DND-41 (cell line): ENCODE measurements around the gene ANKRD13D.

ENCODE experiments used
- ATAC-seq: fragments of 200-7000 bp; cut with Tn5 transposase; 3 replicates; pipeline ENCODE4 v1.9.1; 2021; ENCODE audit warnings: low read depth; ENCODE audit not compliant: insufficient read depth
- DNase-seq: peaks from one replicate; pipeline ENCODE4 v3.0.0-alpha.2; 2020
- H2AFZ ChIP-seq: 2 replicates; pipeline ENCODE4 v1.6.0; 2012; ENCODE audit warnings: low read depth, low read length
- H3K27ac ChIP-seq: 2 replicates; pipeline ENCODE4 v1.5.1; 2012; ENCODE audit warnings: low read length, inconsistent platforms
- H3K27me3 ChIP-seq: fragments of 200-600 bp; sonication (generic); 2 replicates; pipeline ENCODE4 v1.6.0; 2012; ENCODE audit warnings: low read length, mild to moderate bottlenecking, inconsistent platforms; ENCODE audit not compliant: insufficient read depth, poor library complexity
- H3K36me3 ChIP-seq: 2 replicates; pipeline ENCODE4 v1.5.1; 2012; ENCODE audit warnings: low read length, inconsistent platforms; ENCODE audit not compliant: insufficient read depth
- H3K4me1 ChIP-seq: 2 replicates; pipeline ENCODE4 v1.5.1; 2012; ENCODE audit warnings: mild to moderate bottlenecking, low read length; ENCODE audit not compliant: insufficient read depth
- H3K4me2 ChIP-seq: 2 replicates; pipeline ENCODE4 v1.6.0; 2012; ENCODE audit warnings: mild to moderate bottlenecking, moderate library complexity, low read length, inconsistent platforms; ENCODE audit not compliant: insufficient read depth
- H3K4me3 ChIP-seq, 2 experiments: fragments of 200-600 bp in 1 of 2; shearing (Covaris generic) in 1 of 2; 2 replicates each; pipeline ENCODE4 v1.5.1; 2012 to 2016; ENCODE audit warnings: inconsistent platforms in 2 of 2, low read length in 2 of 2, mild to moderate bottlenecking in 2 of 2, low read depth in 1 of 2, moderate library complexity in 1 of 2
- H3K79me2 ChIP-seq: 2 replicates; pipeline ENCODE4 v1.6.0; 2012; ENCODE audit warnings: low read length, inconsistent platforms; ENCODE audit not compliant: insufficient read depth
- H3K9ac ChIP-seq: 2 replicates; pipeline ENCODE4 v1.6.0; 2012; ENCODE audit warnings: low read depth, mild to moderate bottlenecking, inconsistent platforms, low read length, moderate library complexity
- H3K9me3 ChIP-seq: 2 replicates; pipeline ENCODE4 v1.5.1; 2012; ENCODE audit warnings: low read length, moderate library complexity, mild to moderate bottlenecking, inconsistent platforms; ENCODE audit not compliant: insufficient read depth, severe bottlenecking
- H4K20me1 ChIP-seq: 2 replicates; pipeline ENCODE4 v1.6.0; 2012; ENCODE audit warnings: low read length; ENCODE audit not compliant: insufficient read depth
- EZH2 ChIP-seq: IDR thresholded peaks from 3 replicates; pipeline ENCODE4 v1.6.1; 2012; ENCODE audit warnings: borderline replicate concordance, low read depth, mild to moderate bottlenecking, moderate library complexity, low read length, inconsistent platforms; ENCODE audit not compliant: severe bottlenecking
- TF ChIP-seq, protein P1 (sequence below): IDR thresholded peaks from 2 replicates; pipeline ENCODE4 v1.5.1; 2012; ENCODE audit warnings: borderline replicate concordance, low read length, moderate library complexity, mild to moderate bottlenecking; ENCODE audit not compliant: poor library complexity, severe bottlenecking; ENCODE audit errors: extremely low read depth

The ANKRD13D gene

DNA sequence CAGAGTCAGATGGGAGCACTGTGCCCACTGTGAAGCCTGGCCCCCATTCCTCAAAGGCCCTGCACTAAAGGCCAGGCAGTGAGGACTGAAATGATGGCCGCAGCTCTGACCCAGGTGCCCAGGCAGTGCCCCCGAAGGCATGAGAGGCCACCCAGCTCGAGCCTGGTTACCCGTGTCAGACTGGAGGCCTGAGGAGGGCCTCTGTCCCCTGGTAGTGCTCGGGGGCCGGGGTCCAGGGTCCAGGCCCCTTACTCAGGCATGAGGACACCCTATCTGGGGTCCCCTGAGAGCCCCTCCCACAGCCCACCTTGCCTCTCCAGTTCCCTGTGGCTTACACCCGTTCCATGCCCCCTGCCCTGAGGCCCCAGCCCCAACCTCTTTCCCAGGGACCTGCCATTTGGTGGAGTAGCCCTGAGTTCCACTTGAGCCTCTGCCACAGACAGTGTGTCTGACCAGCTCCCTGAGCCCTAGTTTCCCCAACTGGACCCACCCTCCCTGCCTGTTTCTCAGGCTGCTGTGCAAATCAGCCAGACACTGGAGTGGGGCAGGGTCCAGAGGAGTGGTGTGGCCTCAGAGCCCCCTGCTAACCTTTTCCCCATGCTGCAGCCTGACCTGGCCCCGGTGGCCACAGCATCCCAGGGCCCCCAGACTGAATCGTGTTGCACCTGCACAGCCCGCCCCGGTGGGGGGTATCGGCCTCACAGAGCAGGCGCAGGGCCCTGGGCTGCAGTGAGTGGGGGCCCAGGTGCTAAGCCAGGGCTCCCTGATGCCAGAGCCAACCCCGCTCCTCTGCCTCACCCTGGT is 10.8 kb upstream of the ANKRD13D start:
- TF ChIP-seq, protein P1, sequence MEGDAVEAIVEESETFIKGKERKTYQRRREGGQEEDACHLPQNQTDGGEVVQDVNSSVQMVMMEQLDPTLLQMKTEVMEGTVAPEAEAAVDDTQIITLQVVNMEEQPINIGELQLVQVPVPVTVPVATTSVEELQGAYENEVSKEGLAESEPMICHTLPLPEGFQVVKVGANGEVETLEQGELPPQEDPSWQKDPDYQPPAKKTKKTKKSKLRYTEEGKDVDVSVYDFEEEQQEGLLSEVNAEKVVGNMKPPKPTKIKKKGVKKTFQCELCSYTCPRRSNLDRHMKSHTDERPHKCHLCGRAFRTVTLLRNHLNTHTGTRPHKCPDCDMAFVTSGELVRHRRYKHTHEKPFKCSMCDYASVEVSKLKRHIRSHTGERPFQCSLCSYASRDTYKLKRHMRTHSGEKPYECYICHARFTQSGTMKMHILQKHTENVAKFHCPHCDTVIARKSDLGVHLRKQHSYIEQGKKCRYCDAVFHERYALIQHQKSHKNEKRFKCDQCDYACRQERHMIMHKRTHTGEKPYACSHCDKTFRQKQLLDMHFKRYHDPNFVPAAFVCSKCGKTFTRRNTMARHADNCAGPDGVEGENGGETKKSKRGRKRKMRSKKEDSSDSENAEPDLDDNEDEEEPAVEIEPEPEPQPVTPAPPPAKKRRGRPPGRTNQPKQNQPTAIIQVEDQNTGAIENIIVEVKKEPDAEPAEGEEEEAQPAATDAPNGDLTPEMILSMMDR = no peak
- no peak for TF ChIP-seq EZH2
- Histone ChIP-seq H3K4me1 (peaks cover 59% of the 10 kb centered on the region), H3K4me2 (peak overlapping the region; percentile 86), H3K9ac (peak overlapping the region; percentile 71), H3K4me3 (peak overlapping the region in 1 of 2 experiments; percentile 51; a peak in 2 of 4 replicates), H3K27ac (peak overlapping the region; percentile 98), H3K9me3 (no peaks in the 10 kb centered on the region), H3K27me3 (no peaks in the 10 kb centered on the region), H4K20me1 (peaks cover 21% of the 10 kb centered on the region), H3K79me2 (peaks cover 91% of the 10 kb centered on the region), H2AFZ (no peak overlapping the region), H3K36me3 (peaks cover 89% of the 10 kb centered on the region)
- no peak for ATAC-seq
- no peak for DNase-seq

DNA sequence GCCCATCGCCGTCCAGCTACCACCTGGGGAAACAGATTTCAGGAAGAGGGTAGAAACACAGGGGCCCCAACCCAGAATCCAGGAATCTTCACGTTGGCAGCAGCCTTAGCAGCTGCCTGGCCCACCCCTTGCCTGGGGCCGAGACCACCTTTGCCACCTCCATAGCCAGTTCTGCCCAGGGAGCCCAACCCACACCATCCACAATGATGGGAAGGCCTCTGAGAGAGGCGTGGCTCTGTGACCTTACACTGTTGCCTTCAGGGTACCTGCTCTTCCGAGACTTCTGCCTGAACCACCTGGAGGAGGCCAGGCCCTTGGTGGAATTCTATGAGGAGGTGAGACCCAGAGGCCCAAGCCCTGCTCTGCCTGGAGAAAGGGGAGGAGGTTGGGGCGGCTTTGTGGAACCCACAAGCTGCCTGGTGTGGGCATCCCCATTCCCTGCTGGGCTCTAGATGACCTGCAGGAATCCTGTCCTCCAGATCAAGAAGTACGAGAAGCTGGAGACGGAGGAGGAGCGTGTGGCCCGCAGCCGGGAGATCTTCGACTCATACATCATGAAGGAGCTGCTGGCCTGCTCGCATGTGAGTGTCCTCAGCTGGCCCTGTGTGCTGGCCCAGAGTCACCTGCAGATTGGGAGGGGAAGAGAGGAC is 10.0 kb upstream of the ANKRD13D start:
- H2AFZ ChIP-seq = no peak overlapping the region
- peaks cover 59% of the 10 kb centered on the region for H3K4me1 ChIP-seq
- peaks cover 90% of the 10 kb centered on the region for H3K36me3 ChIP-seq
- no peak overlapping the region for H3K4me3 ChIP-seq
- H3K9ac ChIP-seq = peak overlapping the region; percentile 71
- no peaks in the 10 kb centered on the region for H3K27me3 ChIP-seq
- no peak for ATAC-seq
- peak overlapping the region; percentile 98 for H3K27ac ChIP-seq
- no peak for DNase-seq
- no peaks in the 10 kb centered on the region for H3K9me3 ChIP-seq
- no peak for TF ChIP-seq EZH2
- TF ChIP-seq, protein P1 = no peak
- peaks cover 88% of the 10 kb centered on the region for H3K79me2 ChIP-seq
- H3K4me2 ChIP-seq = no peak overlapping the region
- H4K20me1 ChIP-seq = peaks cover 16% of the 10 kb centered on the region; the same call in 1 of the 2 replicates

DNA sequence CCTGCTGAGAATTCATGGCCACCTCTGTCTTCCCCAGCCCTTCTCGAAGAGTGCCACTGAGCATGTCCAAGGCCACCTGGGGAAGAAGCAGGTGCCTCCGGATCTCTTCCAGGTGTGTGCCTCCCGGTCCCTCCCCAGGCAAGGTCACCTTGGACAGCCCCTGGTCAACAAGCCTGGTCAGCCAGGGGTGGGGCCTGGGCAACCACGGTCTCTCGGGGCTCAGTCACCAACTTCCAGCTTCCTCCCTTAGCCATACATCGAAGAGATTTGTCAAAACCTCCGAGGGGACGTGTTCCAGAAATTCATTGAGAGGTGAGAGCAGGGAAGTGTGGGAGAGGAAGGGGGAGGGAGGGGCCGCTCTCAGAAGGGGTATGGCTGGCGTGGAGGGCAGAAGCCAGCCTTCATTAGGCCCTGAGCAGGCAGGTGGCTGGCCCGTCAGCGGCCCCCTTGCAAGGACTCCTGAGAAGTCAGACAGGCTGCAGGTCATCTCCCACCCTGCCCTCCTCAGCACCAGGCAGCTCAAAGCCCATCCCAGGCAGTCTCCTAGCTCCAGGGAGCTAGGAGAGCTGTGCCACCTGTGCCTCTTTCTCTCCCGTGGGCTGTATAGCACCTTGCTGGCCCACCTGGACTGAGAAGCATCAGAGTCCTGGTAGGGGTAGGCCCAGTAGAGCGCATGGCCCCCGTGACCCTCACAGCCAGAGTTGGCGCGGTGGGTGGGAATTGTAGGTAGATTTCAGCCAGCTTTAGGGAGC is 9.3 kb upstream of the ANKRD13D start:
- Histone ChIP-seq H3K4me2 (no peak overlapping the region), H2AFZ (no peak overlapping the region), H3K27me3 (no peaks in the 10 kb centered on the region), H3K27ac (peak overlapping the region; percentile 98), H4K20me1 (peaks cover 12% of the 10 kb centered on the region; the same call in 1 of the 2 replicates), H3K4me3 (no peak overlapping the region), H3K79me2 (peaks cover 83% of the 10 kb centered on the region), H3K36me3 (peaks cover 90% of the 10 kb centered on the region), H3K9me3 (no peaks in the 10 kb centered on the region), H3K9ac (peak overlapping the region; percentile 71), H3K4me1 (peaks cover 53% of the 10 kb centered on the region)
- ATAC-seq = no peak
- TF ChIP-seq EZH2 = no peak
- TF ChIP-seq, protein P1 = no peak
- no peak for DNase-seq
